ENCODE results near the gene BIVM.

GRCh38 chr13:102872131-102872530, 73.2 kb downstream of the BIVM start:
- TF ChIP-seq CTCF (IDR thresholded peaks at IDR 0.05; ENCODE audit: borderline replicate concordance, extremely low read depth, low read length, poor library complexity, severe bottlenecking), result no peak
- TF ChIP-seq EZH2 (IDR thresholded peaks at IDR 0.05; ENCODE audit: borderline replicate concordance, low read depth, low read length, severe bottlenecking), result no peak

All from DND-41 (cell line).